GM23338 (cell line): ENCODE results near the gene ZNF783. TPM values are rescaled to one million over a fixed set of nuclear protein-coding genes. Genes with fewer than 3 reads are reported as not detected.

ENCODE experiments used
- ATAC-seq: fragments of 200-7000 bp; cut with Tn5 transposase; 3 replicates; pipeline ENCODE4 v1.9.1; 2020
- DNase-seq: peaks from one replicate; pipeline ENCODE4 v3.0.0-alpha.2; 2015; ENCODE audit warnings: low spot score
- H2AFZ ChIP-seq: fragments of 200-600 bp; sonication (generic); 2 replicates; pipeline ENCODE4 v1.8.0; 2016; ENCODE audit warnings: antibody characterized with exemption, mild to moderate bottlenecking, moderate library complexity
- H3F3A ChIP-seq: fragments of 200-600 bp; sonication (generic); replicated peaks from 2 replicates; pipeline ENCODE4 v1.8.0; 2017; ENCODE audit warnings: antibody characterized with exemption, mixed run types, low read depth
- H3K27ac ChIP-seq: fragments of 200-600 bp; sonication (generic); 2 replicates; pipeline ENCODE4 v1.6.1; 2016; ENCODE audit warnings: low read depth
- H3K27me3 ChIP-seq: fragments of 200-600 bp; sonication (generic); 2 replicates; pipeline ENCODE4 v1.8.0; 2016; ENCODE audit warnings: mild to moderate bottlenecking, mixed run types, moderate library complexity; ENCODE audit not compliant: insufficient read depth
- H3K36me3 ChIP-seq: fragments of 200-600 bp; sonication (generic); 2 replicates; pipeline ENCODE4 v1.8.0; 2016; ENCODE audit warnings: mild to moderate bottlenecking; ENCODE audit not compliant: insufficient read depth
- H3K4me1 ChIP-seq: fragments of 200-600 bp; sonication (generic); 2 replicates; pipeline ENCODE4 v1.8.0; 2016; ENCODE audit warnings: mild to moderate bottlenecking, moderate library complexity; ENCODE audit not compliant: insufficient read depth
- H3K4me2 ChIP-seq: fragments of 200-600 bp; sonication (generic); 2 replicates; pipeline ENCODE4 v1.7.1; 2017; ENCODE audit warnings: mixed run types
- H3K4me3 ChIP-seq: fragments of 200-600 bp; sonication (generic); 2 replicates; pipeline ENCODE4 v1.6.1; 2016; ENCODE audit warnings: mixed run types
- H3K79me2 ChIP-seq: fragments of 200-600 bp; sonication (generic); replicated peaks from 2 replicates; pipeline ENCODE4 v1.8.0; 2017; ENCODE audit warnings: mild to moderate bottlenecking; ENCODE audit not compliant: insufficient read depth
- H3K9me2 ChIP-seq: fragments of 200-600 bp; sonication (generic); 2 replicates; pipeline ENCODE4 v1.8.0; 2017; ENCODE audit not compliant: insufficient read depth
- H4K20me1 ChIP-seq: fragments of 200-600 bp; sonication (generic); replicated peaks from 2 replicates; pipeline ENCODE4 v1.8.0; 2017; ENCODE audit warnings: mild to moderate bottlenecking; ENCODE audit not compliant: insufficient read depth
- H3K27ac Mint-ChIP-seq: 2 replicates; pipeline ENCODE4 v1.8.0; 2020; ENCODE audit warnings: inconsistent platforms, mild to moderate bottlenecking, moderate library complexity, mixed read lengths
- H3K27me3 Mint-ChIP-seq: 3 replicates; pipeline ENCODE4 v1.8.0; 2022; ENCODE audit warnings: low read depth, mild to moderate bottlenecking, moderate library complexity, mixed read lengths, inconsistent platforms; ENCODE audit not compliant: insufficient read depth, poor library complexity
- H3K36me3 Mint-ChIP-seq: 3 replicates; pipeline ENCODE4 v1.8.0; 2021; ENCODE audit warnings: low read depth, mild to moderate bottlenecking, inconsistent platforms, moderate library complexity, mixed read lengths
- H3K4me1 Mint-ChIP-seq: 3 replicates; pipeline ENCODE4 v1.8.0; 2020; ENCODE audit warnings: mild to moderate bottlenecking, inconsistent platforms, mixed read lengths
- H3K4me3 Mint-ChIP-seq: 3 replicates; pipeline ENCODE4 v1.8.0; 2021; ENCODE audit warnings: moderate library complexity, mild to moderate bottlenecking, inconsistent platforms, mixed read lengths
- H3K9me3 Mint-ChIP-seq: 3 replicates; pipeline ENCODE4 v1.8.0; 2020; ENCODE audit warnings: moderate library complexity, mild to moderate bottlenecking, inconsistent platforms, mixed read lengths
- CTCF ChIP-seq, 2 experiments: fragments of 200-600 bp in 1 of 2; sonication (generic) in 1 of 2; conservative IDR thresholded peaks; 2 replicates each; pipeline versions ENCODE4 v1.5.1 to v1.6.1; 2016 to 2017; ENCODE audit warnings: antibody characterized with exemption in 2 of 2, low read depth in 2 of 2, mild to moderate bottlenecking in 2 of 2, moderate library complexity in 1 of 2
- ETS1 ChIP-seq: IDR thresholded peaks from 2 replicates; pipeline ENCODE4 v1.6.1; 2016; ENCODE audit warnings: antibody characterized with exemption
- EZH2 ChIP-seq: fragments of 200-600 bp; sonication (generic); IDR thresholded peaks from one replicate; pipeline ENCODE4 v1.8.0; 2017; ENCODE audit warnings: antibody characterized with exemption, mild to moderate bottlenecking, low read depth; ENCODE audit not compliant: unreplicated experiment
- JUNB ChIP-seq: IDR thresholded peaks from one replicate; pipeline ENCODE4 v1.6.1; 2016; ENCODE audit warnings: antibody characterized with exemption; ENCODE audit not compliant: unreplicated experiment
- POLR2AphosphoS5 ChIP-seq: IDR thresholded peaks from 2 replicates; pipeline ENCODE4 v1.6.1; 2016; ENCODE audit warnings: antibody characterized with exemption, low read depth
- REST ChIP-seq: IDR thresholded peaks from one replicate; pipeline ENCODE4 v1.6.1; 2018; ENCODE audit warnings: antibody characterized with exemption; ENCODE audit not compliant: unreplicated experiment
- STAT1 ChIP-seq: IDR thresholded peaks from one replicate; pipeline ENCODE4 v1.6.1; 2016; ENCODE audit warnings: antibody characterized with exemption; ENCODE audit not compliant: unreplicated experiment
- ZNF331 ChIP-seq: fragments of 250-450 bp; sonication (Bioruptor Pico); IDR thresholded peaks from 2 replicates; pipeline ENCODE4 v1.5.0; 2020; ENCODE audit warnings: low read depth, mild to moderate bottlenecking, moderate library complexity
- ZNF462 ChIP-seq: fragments of 250-450 bp; sonication (Bioruptor Pico); IDR thresholded peaks from 2 replicates; pipeline ENCODE4 v1.5.0; 2020; ENCODE audit warnings: mild to moderate bottlenecking, moderate library complexity
- polyA plus RNA-seq: library from polyadenylated mRNA; unstranded; fragments of >200 nt; fragmentation: Nextera tagmentation; extraction: Ambion mirVana; gene quantifications from 2 replicates; pipeline ENCODE4 v1.2.1, GENCODE V29; 2016
- total RNA-seq: library from RNA; depleted of rRNA; stranded (reverse); fragments of >200 nt; shearing (Covaris generic); gene quantifications from 2 replicates; pipeline ENCODE4 v1.2.3, GENCODE V29; 2014

Gene ZNF783
- total and polyA plus RNA-seq, 2 experiments from 2014 or later: 2.1 to 9.0 TPM

- TF ChIP-seq REST: no peak
- TF ChIP-seq JUNB: no peak
- TF ChIP-seq CTCF (conservative IDR thresholded peaks at IDR 0.05; ENCODE audit: low read depth in 2 of 2): no peak
- no peak for TF ChIP-seq ZNF331 (CRISPR knock-in tag)
Measured at GRCh38 chr7:149306854-149307253, 44.9 kb downstream of the ZNF783 start (continued).

- Histone ChIP-seq H3K27ac (no peak overlapping the region), H3K27me3 (no peaks in the 10 kb centered on the region), H3F3A (no peaks in the 10 kb centered on the region), H3K4me2 (no peak overlapping the region), H3K79me2 (no peaks in the 10 kb centered on the region), H3K4me3 (no peak overlapping the region), H2AFZ (peak overlapping the region; percentile 83; the same call in 1 of the 2 replicates), H3K9me2 (no peaks in the 10 kb centered on the region), H3K4me1 (no peaks in the 10 kb centered on the region), H3K36me3 (no peaks in the 10 kb centered on the region), H4K20me1 (no peaks in the 10 kb centered on the region)
- H3K4me3 Mint-ChIP-seq: no peak overlapping the region
- no peaks in the 10 kb centered on the region for H3K27me3 Mint-ChIP-seq
- H3K27ac Mint-ChIP-seq: no peak overlapping the region
- ATAC-seq (no peak), DNase-seq (no peak)
- no peaks in the 10 kb centered on the region for H3K9me3 Mint-ChIP-seq
- no peaks in the 10 kb centered on the region for H3K4me1 Mint-ChIP-seq
- no peaks in the 10 kb centered on the region for H3K36me3 Mint-ChIP-seq
- TF ChIP-seq ZNF462 (CRISPR knock-in tag) (no peak), EZH2 (no peak), ETS1 (no peak), POLR2AphosphoS5 (no peak), STAT1 (no peak), JUNB (no peak)
Measured at GRCh38 chr7:149307775-149308501, 45.9 kb downstream of the ZNF783 start.
